Measurements from ENCODE around the gene MGLL.

Gene MGLL

DNA sequence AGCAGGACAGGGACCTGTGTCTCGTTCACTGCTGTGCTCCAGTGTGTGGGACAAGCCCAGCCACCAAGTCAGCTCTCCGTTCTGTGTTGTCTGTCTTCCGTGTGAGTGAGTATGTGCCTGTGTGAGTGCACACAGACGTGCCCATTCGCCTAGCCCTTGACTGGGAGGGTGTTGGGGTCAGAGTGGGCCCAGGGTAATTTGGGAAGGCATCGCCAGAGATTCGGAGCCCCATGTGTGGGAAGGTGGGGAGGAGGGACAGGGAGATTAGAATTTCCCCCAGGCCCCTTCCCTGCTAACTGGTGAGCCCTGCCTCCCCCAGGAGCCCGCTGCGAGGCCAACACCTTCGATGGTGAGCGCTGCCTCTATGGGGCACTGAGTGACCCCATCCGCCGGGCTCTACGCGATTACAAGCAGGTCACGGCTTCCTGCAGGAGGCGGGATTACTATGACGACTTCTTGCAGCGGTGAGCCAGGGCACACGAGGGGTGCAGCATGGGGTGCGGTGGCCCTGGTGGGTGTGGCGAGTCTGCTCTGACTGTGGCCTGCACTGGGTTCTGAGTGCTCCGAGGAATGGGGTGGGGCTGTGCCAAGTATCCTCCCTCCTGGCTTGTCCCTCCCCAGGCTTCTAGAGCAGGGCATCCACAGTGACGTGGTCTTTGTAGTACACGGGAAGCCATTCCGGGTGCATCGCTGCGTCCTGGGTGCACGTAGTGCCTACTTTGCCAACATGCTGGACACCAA lies 146.5 kb downstream of the MGLL start:
- Histone ChIP-seq H3K27ac (no peak overlapping the region), H3K9ac (no peak overlapping the region), H2AFZ (ENCODE audit: low read depth) (no peak overlapping the region), H4K20me1 (ENCODE audit: insufficient read depth) (no peaks in the 10 kb centered on the region), H3K79me2 (ENCODE audit: insufficient read depth, low read depth) (no peaks in the 10 kb centered on the region), H3K4me3 (IDR thresholded peaks at IDR 0.05; ENCODE audit: insufficient read depth, low read depth, low read length) (no peak overlapping the region), H3K4me1 (ENCODE audit: low read depth, poor library complexity, severe bottlenecking) (peaks cover 13% of the 10 kb centered on the region), H3K4me2 (no peak overlapping the region), H3K27me3 (ENCODE audit: insufficient read depth, low read depth) (no peaks in the 10 kb centered on the region), H3K36me3 (ENCODE audit: insufficient read depth) (no peaks in the 10 kb centered on the region)
- TF ChIP-seq, protein P1, sequence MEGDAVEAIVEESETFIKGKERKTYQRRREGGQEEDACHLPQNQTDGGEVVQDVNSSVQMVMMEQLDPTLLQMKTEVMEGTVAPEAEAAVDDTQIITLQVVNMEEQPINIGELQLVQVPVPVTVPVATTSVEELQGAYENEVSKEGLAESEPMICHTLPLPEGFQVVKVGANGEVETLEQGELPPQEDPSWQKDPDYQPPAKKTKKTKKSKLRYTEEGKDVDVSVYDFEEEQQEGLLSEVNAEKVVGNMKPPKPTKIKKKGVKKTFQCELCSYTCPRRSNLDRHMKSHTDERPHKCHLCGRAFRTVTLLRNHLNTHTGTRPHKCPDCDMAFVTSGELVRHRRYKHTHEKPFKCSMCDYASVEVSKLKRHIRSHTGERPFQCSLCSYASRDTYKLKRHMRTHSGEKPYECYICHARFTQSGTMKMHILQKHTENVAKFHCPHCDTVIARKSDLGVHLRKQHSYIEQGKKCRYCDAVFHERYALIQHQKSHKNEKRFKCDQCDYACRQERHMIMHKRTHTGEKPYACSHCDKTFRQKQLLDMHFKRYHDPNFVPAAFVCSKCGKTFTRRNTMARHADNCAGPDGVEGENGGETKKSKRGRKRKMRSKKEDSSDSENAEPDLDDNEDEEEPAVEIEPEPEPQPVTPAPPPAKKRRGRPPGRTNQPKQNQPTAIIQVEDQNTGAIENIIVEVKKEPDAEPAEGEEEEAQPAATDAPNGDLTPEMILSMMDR (conservative IDR thresholded peaks at IDR 0.05; ENCODE audit: low read depth, low read length), result no peak

DNA sequence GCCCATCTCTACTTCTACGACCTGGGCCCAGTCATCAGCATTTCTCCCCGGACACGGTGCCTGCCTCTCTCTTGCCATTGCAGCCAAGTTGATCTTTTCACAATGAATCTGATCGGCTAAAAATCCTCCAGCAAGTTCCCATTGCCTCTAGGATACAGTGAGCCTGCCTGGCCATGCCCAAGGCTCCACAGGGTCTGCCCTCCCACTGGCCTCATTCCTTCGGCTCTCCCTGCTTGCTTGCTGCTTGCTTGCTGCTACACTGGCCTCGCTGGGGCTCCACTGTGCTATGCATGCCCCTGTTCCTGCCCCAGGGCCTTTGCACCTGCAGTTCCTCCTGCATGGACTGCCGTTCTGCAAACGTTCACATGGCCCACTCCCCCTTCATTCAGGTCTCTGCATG lies 147.5 kb downstream of the MGLL start:
- H3K36me3 ChIP-seq (ENCODE audit: insufficient read depth), result no peaks in the 10 kb centered on the region
- peaks cover 13% of the 10 kb centered on the region for H3K4me1 ChIP-seq (ENCODE audit: low read depth, poor library complexity, severe bottlenecking)
- H3K4me2 ChIP-seq, result no peak overlapping the region
- no peak overlapping the region for H3K9ac ChIP-seq
- H4K20me1 ChIP-seq (ENCODE audit: insufficient read depth), result no peaks in the 10 kb centered on the region
- no peaks in the 10 kb centered on the region for H3K79me2 ChIP-seq (ENCODE audit: insufficient read depth, low read depth)
- no peak overlapping the region for H2AFZ ChIP-seq (ENCODE audit: low read depth)
- TF ChIP-seq, protein P1 (conservative IDR thresholded peaks at IDR 0.05; ENCODE audit: low read depth, low read length), result no peak
- no peak overlapping the region for H3K4me3 ChIP-seq (IDR thresholded peaks at IDR 0.05; ENCODE audit: insufficient read depth, low read depth, low read length)
- H3K27ac ChIP-seq, result no peak overlapping the region
- no peaks in the 10 kb centered on the region for H3K27me3 ChIP-seq (ENCODE audit: insufficient read depth, low read depth)

DNA sequence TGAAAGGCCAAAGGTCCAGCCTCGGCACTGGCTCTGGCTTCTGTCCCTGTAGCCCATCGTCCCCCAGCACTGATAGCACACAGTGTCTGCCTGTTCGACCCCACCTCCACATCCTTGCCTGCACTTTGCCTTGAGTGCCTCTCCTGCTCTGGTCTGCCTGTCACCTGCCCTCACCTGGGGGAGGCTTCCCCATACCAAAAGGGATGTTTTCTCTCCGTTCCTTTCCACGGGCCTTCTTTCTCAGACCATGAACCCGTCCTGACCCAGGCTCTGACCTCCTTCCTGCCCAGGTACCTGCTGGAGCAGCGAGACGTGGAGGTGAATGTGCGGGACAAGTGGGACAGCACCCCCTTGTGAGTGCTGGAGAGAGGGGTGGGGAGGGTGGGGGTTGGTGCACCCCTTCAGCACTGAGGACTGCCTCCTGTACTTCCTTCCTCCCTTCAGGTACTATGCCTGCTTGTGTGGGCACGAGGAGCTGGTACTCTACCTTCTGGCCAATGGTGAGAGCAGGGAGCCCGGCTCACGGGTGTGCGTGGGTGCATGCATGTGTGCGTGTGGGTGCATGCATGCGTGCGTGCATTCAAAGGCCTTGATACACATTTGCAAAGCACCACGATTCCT lies 148.1 kb downstream of the MGLL start:
- no peak overlapping the region for H3K27ac ChIP-seq
- H3K79me2 ChIP-seq (ENCODE audit: insufficient read depth, low read depth), result no peaks in the 10 kb centered on the region
- H2AFZ ChIP-seq (ENCODE audit: low read depth), result no peak overlapping the region
- no peak overlapping the region for H3K9ac ChIP-seq
- H3K4me2 ChIP-seq, result peak overlapping the region; percentile 70
- H3K4me1 ChIP-seq (ENCODE audit: low read depth, poor library complexity, severe bottlenecking), result peaks cover 13% of the 10 kb centered on the region
- H3K36me3 ChIP-seq (ENCODE audit: insufficient read depth), result no peaks in the 10 kb centered on the region
- no peaks in the 10 kb centered on the region for H4K20me1 ChIP-seq (ENCODE audit: insufficient read depth)
- H3K4me3 ChIP-seq (IDR thresholded peaks at IDR 0.05; ENCODE audit: insufficient read depth, low read depth, low read length), result no peak overlapping the region
- no peaks in the 10 kb centered on the region for H3K27me3 ChIP-seq (ENCODE audit: insufficient read depth, low read depth)
- TF ChIP-seq, protein P1 (conservative IDR thresholded peaks at IDR 0.05; ENCODE audit: low read depth, low read length), result no peak

DNA sequence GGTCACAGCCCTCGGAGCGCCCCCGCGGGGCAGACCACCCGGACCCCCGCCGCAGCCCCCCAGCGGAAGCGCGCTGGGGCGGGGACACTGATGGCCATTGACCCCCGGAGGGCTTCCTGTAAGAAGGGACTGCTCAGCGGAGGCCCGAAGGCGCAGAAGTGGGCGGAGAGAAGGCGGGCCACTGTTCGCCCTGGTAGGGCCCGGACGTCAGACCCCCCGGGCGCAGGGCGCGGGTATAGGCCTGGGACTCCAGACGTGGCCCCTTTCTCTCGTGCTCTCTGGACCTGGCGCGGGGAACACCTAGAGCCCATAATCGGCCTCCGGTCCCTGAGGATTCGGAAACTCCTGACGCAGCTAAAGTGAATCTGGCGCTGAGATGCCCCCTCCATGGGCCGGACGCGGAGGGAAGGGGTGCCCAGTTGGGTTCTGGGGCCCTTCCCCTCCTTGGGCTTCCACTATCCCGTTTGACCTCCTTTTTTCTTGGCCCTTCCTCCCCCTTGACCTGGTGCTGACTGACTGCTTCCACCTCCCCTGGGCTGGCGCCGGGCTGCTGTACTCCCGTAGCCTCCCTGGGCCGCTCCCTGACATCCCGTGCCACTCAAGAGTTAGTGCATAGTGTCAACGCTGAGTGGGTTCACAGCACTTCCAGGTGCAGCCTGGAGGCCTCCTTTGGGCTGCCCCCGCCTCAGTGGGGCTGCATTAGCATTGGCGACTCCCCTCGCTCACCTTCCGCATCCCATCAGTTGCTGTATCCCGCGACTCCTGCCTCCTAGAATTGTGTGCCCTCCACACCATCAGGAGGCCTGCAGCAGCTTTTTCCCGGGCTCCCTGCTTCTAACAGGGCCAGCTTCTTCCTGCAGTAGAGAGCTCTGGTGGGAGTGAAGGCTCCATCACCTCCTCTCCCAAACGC lies 148.9 kb downstream of the MGLL start:
- no peak overlapping the region for H3K27ac ChIP-seq
- peak overlapping the region; percentile 70 for H3K4me2 ChIP-seq
- H3K79me2 ChIP-seq (ENCODE audit: insufficient read depth, low read depth), result no peaks in the 10 kb centered on the region
- TF ChIP-seq, protein P1 (conservative IDR thresholded peaks at IDR 0.05; ENCODE audit: low read depth, low read length), result no peak
- H2AFZ ChIP-seq (ENCODE audit: low read depth), result peak overlapping the region; percentile 99
- peaks cover 13% of the 10 kb centered on the region for H3K4me1 ChIP-seq (ENCODE audit: low read depth, poor library complexity, severe bottlenecking)
- no peaks in the 10 kb centered on the region for H3K36me3 ChIP-seq (ENCODE audit: insufficient read depth)
- H3K9ac ChIP-seq, result peak overlapping the region; percentile 44; the same call in 1 of the 2 replicates
- H3K27me3 ChIP-seq (ENCODE audit: insufficient read depth, low read depth), result no peaks in the 10 kb centered on the region
- peak overlapping the region; percentile 78 for H3K4me3 ChIP-seq (IDR thresholded peaks at IDR 0.05; ENCODE audit: insufficient read depth, low read depth, low read length)
- no peaks in the 10 kb centered on the region for H4K20me1 ChIP-seq (ENCODE audit: insufficient read depth)

Measured in KMS-11 (cell line).